H9 (cell line): Measurements from ENCODE around the gene OR14K1. TPM values are rescaled to one million over a fixed set of nuclear protein-coding genes. Genes with fewer than 3 reads are reported as not detected.

ENCODE experiments used
- DNase-seq: peaks from one replicate; pipeline ENCODE4 v3.0.0-alpha.2; 2017
- H2AFZ ChIP-seq: one replicate; pipeline ENCODE4 v1.6.1; 2013; ENCODE audit warnings: mild to moderate bottlenecking, low read length, control low read depth, moderate library complexity
- H2AK5ac ChIP-seq: 2 replicates; pipeline ENCODE4 v1.6.1; 2013; ENCODE audit warnings: low read length, control low read depth, mixed read lengths; ENCODE audit not compliant: insufficient read length
- H2BK120ac ChIP-seq: one replicate; pipeline ENCODE4 v1.6.1; 2013; ENCODE audit warnings: low read depth, mild to moderate bottlenecking, low read length, control low read depth, inconsistent platforms; ENCODE audit not compliant: poor library complexity, severe bottlenecking
- H2BK12ac ChIP-seq: 2 replicates; pipeline ENCODE4 v1.6.1; 2013; ENCODE audit warnings: low read length, control low read depth, mixed read lengths, low read depth; ENCODE audit not compliant: insufficient read length
- H2BK15ac ChIP-seq: 2 replicates; pipeline ENCODE4 v1.6.1; 2013; ENCODE audit warnings: low read depth, low read length, control low read depth
- H2BK20ac ChIP-seq: one replicate; pipeline ENCODE4 v1.6.1; 2013; ENCODE audit warnings: low read depth, mild to moderate bottlenecking, low read length, control low read depth, inconsistent platforms; ENCODE audit not compliant: poor library complexity, severe bottlenecking
- H2BK5ac ChIP-seq: 2 replicates; pipeline ENCODE4 v1.6.1; 2013; ENCODE audit warnings: low read length, control low read depth, mixed read lengths; ENCODE audit not compliant: insufficient read length
- H3K14ac ChIP-seq: 2 replicates; pipeline ENCODE4 v1.6.1; 2013; ENCODE audit warnings: low read length, control low read depth; ENCODE audit not compliant: insufficient read depth
- H3K18ac ChIP-seq: 2 replicates; pipeline ENCODE4 v1.6.1; 2013; ENCODE audit warnings: low read depth, mild to moderate bottlenecking, mixed read lengths, low read length, control low read depth; ENCODE audit not compliant: insufficient read length
- H3K23ac ChIP-seq: 2 replicates; pipeline ENCODE4 v1.6.1; 2013; ENCODE audit warnings: low read length, control low read depth, mixed read lengths, low read depth; ENCODE audit not compliant: insufficient read length
- H3K23me2 ChIP-seq: 2 replicates; pipeline ENCODE4 v1.6.1; 2013; ENCODE audit warnings: low read depth, mild to moderate bottlenecking, mixed read lengths, low read length, control low read depth; ENCODE audit not compliant: insufficient read length, poor library complexity, severe bottlenecking
- H3K27ac ChIP-seq: 2 replicates; pipeline ENCODE4 v1.5.1; 2013; ENCODE audit warnings: low read length, control low read depth, mixed read lengths, low read depth; ENCODE audit not compliant: insufficient read length
- H3K27me3 ChIP-seq: 2 replicates; pipeline ENCODE4 v1.6.1; 2013; ENCODE audit warnings: low read length, control low read depth, inconsistent platforms; ENCODE audit not compliant: insufficient read depth
- H3K4ac ChIP-seq: 2 replicates; pipeline ENCODE4 v1.6.1; 2013; ENCODE audit warnings: low read depth, mild to moderate bottlenecking, control low read depth, inconsistent platforms, low read length, moderate library complexity
- H3K4me1 ChIP-seq: 2 replicates; pipeline ENCODE4 v1.6.1; 2013; ENCODE audit warnings: low read length, control low read depth, inconsistent platforms; ENCODE audit not compliant: insufficient read depth
- H3K4me2 ChIP-seq: 2 replicates; pipeline ENCODE4 v1.6.1; 2013; ENCODE audit warnings: low read length, control low read depth, mixed read lengths; ENCODE audit not compliant: insufficient read length, insufficient read depth
- H3K56ac ChIP-seq: 2 replicates; pipeline ENCODE4 v1.6.1; 2013; ENCODE audit warnings: low read depth, mild to moderate bottlenecking, mixed read lengths, low read length, control low read depth; ENCODE audit not compliant: insufficient read length
- H3K79me1 ChIP-seq: 2 replicates; pipeline ENCODE4 v1.6.1; 2013; ENCODE audit warnings: low read depth, mild to moderate bottlenecking, moderate library complexity, low read length, control low read depth, inconsistent platforms; ENCODE audit not compliant: insufficient read depth, poor library complexity, severe bottlenecking
- H3K79me2 ChIP-seq: 2 replicates; pipeline ENCODE4 v1.6.1; 2013; ENCODE audit warnings: low read length, control low read depth, inconsistent platforms; ENCODE audit not compliant: insufficient read depth
- H3K9ac ChIP-seq: 2 replicates; pipeline ENCODE4 v1.6.1; 2013; ENCODE audit warnings: low read length, control low read depth, mixed read lengths; ENCODE audit not compliant: insufficient read length; ENCODE audit errors: extremely low read depth
- H3K9me3 ChIP-seq: one replicate; pipeline ENCODE4 v1.6.1; 2013; ENCODE audit warnings: low read depth, low read length, inconsistent platforms; ENCODE audit not compliant: control insufficient read depth
- H3T11ph ChIP-seq: one replicate; pipeline ENCODE4 v1.6.1; 2013; ENCODE audit warnings: mild to moderate bottlenecking, low read length, control low read depth, inconsistent platforms
- H4K20me1 ChIP-seq: one replicate; pipeline ENCODE4 v1.6.1; 2013; ENCODE audit not compliant: control insufficient read depth, insufficient read length, insufficient read depth
- H4K5ac ChIP-seq: 2 replicates; pipeline ENCODE4 v1.6.1; 2013; ENCODE audit warnings: low read depth, mild to moderate bottlenecking, mixed read lengths, low read length, control low read depth; ENCODE audit not compliant: insufficient read length
- H4K8ac ChIP-seq: replicated peaks from 2 replicates; pipeline ENCODE4 v1.6.1; 2013; ENCODE audit warnings: low read length, control low read depth, mixed read lengths, low read depth; ENCODE audit not compliant: insufficient read length
- H4K91ac ChIP-seq: 2 replicates; pipeline ENCODE4 v1.6.1; 2013; ENCODE audit warnings: low read depth, mild to moderate bottlenecking, moderate library complexity, mixed read lengths, low read length, control low read depth; ENCODE audit not compliant: insufficient read length
- H3K27ac Mint-ChIP-seq, 3 experiments: 2 replicates in 2 of 3; 3 replicates in 1 of 3; pipeline ENCODE4 v1.8.0; 2020 to 2021; ENCODE audit warnings: mixed read lengths in 3 of 3, mild to moderate bottlenecking in 1 of 3, moderate library complexity in 1 of 3
- H3K27me3 Mint-ChIP-seq: 2 replicates; pipeline ENCODE4 v1.8.0; 2021; ENCODE audit warnings: low read depth, mild to moderate bottlenecking, moderate library complexity, mixed read lengths
- H3K36me3 Mint-ChIP-seq, 3 experiments: 2 replicates in 2 of 3; 3 replicates in 1 of 3; pipeline ENCODE4 v1.8.0; 2020 to 2021; ENCODE audit warnings: low read depth in 3 of 3, mixed read lengths in 3 of 3; ENCODE audit not compliant: insufficient read depth in 1 of 3
- H3K4me1 Mint-ChIP-seq, 2 experiments: 2 replicates each; pipeline ENCODE4 v1.8.0; 2020; ENCODE audit warnings: mixed read lengths in 2 of 2
- H3K4me3 Mint-ChIP-seq, 2 experiments: 2 replicates in 1 of 2; 3 replicates in 1 of 2; pipeline ENCODE4 v1.8.0; 2020 to 2021; ENCODE audit warnings: mild to moderate bottlenecking in 2 of 2, mixed read lengths in 2 of 2, moderate library complexity in 1 of 2
- H3K9me3 Mint-ChIP-seq, 2 experiments: 2 replicates in 1 of 2; 3 replicates in 1 of 2; pipeline ENCODE4 v1.8.0; 2020; ENCODE audit warnings: mild to moderate bottlenecking in 2 of 2, mixed read lengths in 2 of 2, moderate library complexity in 1 of 2
- WGBS: extraction: QIAGEN DNeasy Blood & Tissue Kit; methylation state at CpG from one replicate; pipeline ENCODE4 v1.1.7; 2013; ENCODE audit warnings: missing lambda C conversion rate, low lambda C conversion rate, mixed read lengths; ENCODE audit not compliant: insufficient read length; ENCODE audit errors: extremely low coverage; 5-methylcytosine and 5-hydroxymethylcytosine counted together
- total RNA-seq: library from RNA; stranded (reverse); gene quantifications from 2 replicates; pipeline ENCODE4 v1.2.1, GENCODE V29; 2021
- TF ChIP-seq, protein P1 (sequence below): fragments of 200-600 bp; sonication (generic); conservative IDR thresholded peaks from 3 replicates; pipeline ENCODE4 v1.8.0; 2021; ENCODE audit warnings: antibody characterized with exemption, mild to moderate bottlenecking

The OR14K1 gene
- total RNA-seq, 1 experiment from 2014 or later: not detected

DNA sequence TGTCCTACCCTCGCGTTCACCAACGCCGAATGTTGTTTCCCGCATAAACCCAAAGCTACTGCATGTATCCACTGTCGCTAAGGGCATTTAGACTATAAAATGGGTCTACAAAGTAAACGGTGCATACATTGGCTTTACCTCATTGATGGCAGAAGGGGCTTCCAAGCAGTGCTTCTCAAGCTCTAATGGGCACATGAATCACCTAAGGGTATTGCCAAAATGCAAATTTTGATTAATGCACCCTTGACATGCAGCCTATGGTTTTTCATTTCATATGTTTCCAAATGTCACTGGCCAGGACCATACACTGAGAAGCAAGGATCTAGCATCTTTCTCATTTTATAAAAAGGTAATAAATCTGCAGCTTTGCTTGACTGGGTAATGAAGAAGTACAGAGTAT lies 24.7 kb upstream of the OR14K1 start:
- H3K79me1 ChIP-seq: no peaks in the 10 kb centered on the region
- no peak overlapping the region for H2AK5ac ChIP-seq
- no peak overlapping the region for H4K8ac ChIP-seq
- H3K4me2 ChIP-seq: no peak overlapping the region
- whole genome bisulfite sequencing: no CpG with 5 or more reads among the region's 7 CpGs
- H3K27me3 ChIP-seq: no peaks in the 10 kb centered on the region
- H3K4me1 ChIP-seq: no peaks in the 10 kb centered on the region
- H3K27me3 Mint-ChIP-seq: no peaks in the 10 kb centered on the region; the same call in 1 of the 2 replicates
- no peaks in the 10 kb centered on the region for H3K36me3 Mint-ChIP-seq
- H3K4ac ChIP-seq: no peak overlapping the region
- no peak overlapping the region for H3K27ac Mint-ChIP-seq
- no peaks in the 10 kb centered on the region for H3K4me1 Mint-ChIP-seq
- no peak overlapping the region for H3K23ac ChIP-seq
- H3K4me3 Mint-ChIP-seq: no peak overlapping the region
- peaks cover 32 to 55% of the 10 kb centered on the region in 2 experiments for H3K9me3 Mint-ChIP-seq
- no peaks in the 10 kb centered on the region for H3K79me2 ChIP-seq
- H3K23me2 ChIP-seq: no peaks in the 10 kb centered on the region
- no peaks in the 10 kb centered on the region for H4K20me1 ChIP-seq
- no peak overlapping the region for H3T11ph ChIP-seq
- H2BK15ac ChIP-seq: no peak overlapping the region
- no peak overlapping the region for H3K9ac ChIP-seq
- no peak overlapping the region for H3K27ac ChIP-seq
- TF ChIP-seq, protein P1, sequence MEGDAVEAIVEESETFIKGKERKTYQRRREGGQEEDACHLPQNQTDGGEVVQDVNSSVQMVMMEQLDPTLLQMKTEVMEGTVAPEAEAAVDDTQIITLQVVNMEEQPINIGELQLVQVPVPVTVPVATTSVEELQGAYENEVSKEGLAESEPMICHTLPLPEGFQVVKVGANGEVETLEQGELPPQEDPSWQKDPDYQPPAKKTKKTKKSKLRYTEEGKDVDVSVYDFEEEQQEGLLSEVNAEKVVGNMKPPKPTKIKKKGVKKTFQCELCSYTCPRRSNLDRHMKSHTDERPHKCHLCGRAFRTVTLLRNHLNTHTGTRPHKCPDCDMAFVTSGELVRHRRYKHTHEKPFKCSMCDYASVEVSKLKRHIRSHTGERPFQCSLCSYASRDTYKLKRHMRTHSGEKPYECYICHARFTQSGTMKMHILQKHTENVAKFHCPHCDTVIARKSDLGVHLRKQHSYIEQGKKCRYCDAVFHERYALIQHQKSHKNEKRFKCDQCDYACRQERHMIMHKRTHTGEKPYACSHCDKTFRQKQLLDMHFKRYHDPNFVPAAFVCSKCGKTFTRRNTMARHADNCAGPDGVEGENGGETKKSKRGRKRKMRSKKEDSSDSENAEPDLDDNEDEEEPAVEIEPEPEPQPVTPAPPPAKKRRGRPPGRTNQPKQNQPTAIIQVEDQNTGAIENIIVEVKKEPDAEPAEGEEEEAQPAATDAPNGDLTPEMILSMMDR: no peak
- H3K14ac ChIP-seq: no peak overlapping the region
- no peak overlapping the region for H3K18ac ChIP-seq
- no peak overlapping the region for H4K5ac ChIP-seq
- no peak overlapping the region for H3K56ac ChIP-seq
- H2BK12ac ChIP-seq: no peak overlapping the region
- no peak overlapping the region for H4K91ac ChIP-seq
- peaks cover 6% of the 10 kb centered on the region for H3K9me3 ChIP-seq
- H2BK5ac ChIP-seq: no peak overlapping the region
- H2BK20ac ChIP-seq: no peak overlapping the region
- no peak for DNase-seq
- H2AFZ ChIP-seq: no peak overlapping the region
- H2BK120ac ChIP-seq: no peak overlapping the region
